Measurements from ENCODE around the gene CGRRF1. TPM values are rescaled to one million over a fixed set of nuclear protein-coding genes. Genes with fewer than 3 reads are reported as not detected.

Gene CGRRF1
- total RNA-seq, 1 experiment from 2014 or later: 19.1 TPM

DNA sequence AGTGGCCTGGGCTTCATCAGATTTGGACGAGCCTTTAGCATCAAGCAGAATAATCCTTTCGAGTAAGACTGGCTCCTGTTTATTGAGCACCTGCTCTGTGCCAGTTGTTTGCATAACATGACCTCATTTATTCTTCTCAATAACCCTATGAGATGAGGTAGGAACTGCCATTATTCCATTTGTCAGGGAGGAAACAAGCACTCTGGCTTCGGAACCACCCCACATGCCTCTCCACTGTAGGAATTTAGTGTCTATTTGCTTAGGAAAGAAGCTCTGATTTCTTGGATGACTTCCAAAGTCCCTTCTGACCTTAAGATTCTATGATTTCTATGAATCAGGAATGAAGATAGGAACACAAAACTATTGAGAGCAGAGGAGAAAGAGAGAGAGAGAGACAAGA is 68.3 kb downstream of the CGRRF1 start:
- no peak overlapping the region for H3K27ac ChIP-seq (ENCODE audit: insufficient read length, low read depth, low read length)
- Mint-ChIP-seq H3K9me3 (peaks cover 0 to 2% of the 10 kb centered on the region in 2 experiments; a peak in 1 of 5 replicates), H3K36me3 (ENCODE audit: insufficient read depth in 1 of 3, low read depth in 3 of 3) (peaks cover 0 to 3% (median 0%) of the 10 kb centered on the region in 3 experiments; a peak in 1 of 7 replicates), H3K27ac (no peak overlapping the region), H3K4me1 (no peaks in the 10 kb centered on the region), H3K27me3 (ENCODE audit: low read depth) (no peaks in the 10 kb centered on the region), H3K4me3 (no peak overlapping the region)
- H4K91ac ChIP-seq (ENCODE audit: insufficient read length, low read depth, low read length): no peak overlapping the region
- no peak overlapping the region for H4K8ac ChIP-seq (replicated peaks; ENCODE audit: insufficient read length, low read depth, low read length)
- no peak overlapping the region for H2BK5ac ChIP-seq (ENCODE audit: insufficient read length, low read length)
- no peaks in the 10 kb centered on the region for H3K9me3 ChIP-seq (ENCODE audit: control insufficient read depth, low read depth, low read length)
- TF ChIP-seq, protein P1, sequence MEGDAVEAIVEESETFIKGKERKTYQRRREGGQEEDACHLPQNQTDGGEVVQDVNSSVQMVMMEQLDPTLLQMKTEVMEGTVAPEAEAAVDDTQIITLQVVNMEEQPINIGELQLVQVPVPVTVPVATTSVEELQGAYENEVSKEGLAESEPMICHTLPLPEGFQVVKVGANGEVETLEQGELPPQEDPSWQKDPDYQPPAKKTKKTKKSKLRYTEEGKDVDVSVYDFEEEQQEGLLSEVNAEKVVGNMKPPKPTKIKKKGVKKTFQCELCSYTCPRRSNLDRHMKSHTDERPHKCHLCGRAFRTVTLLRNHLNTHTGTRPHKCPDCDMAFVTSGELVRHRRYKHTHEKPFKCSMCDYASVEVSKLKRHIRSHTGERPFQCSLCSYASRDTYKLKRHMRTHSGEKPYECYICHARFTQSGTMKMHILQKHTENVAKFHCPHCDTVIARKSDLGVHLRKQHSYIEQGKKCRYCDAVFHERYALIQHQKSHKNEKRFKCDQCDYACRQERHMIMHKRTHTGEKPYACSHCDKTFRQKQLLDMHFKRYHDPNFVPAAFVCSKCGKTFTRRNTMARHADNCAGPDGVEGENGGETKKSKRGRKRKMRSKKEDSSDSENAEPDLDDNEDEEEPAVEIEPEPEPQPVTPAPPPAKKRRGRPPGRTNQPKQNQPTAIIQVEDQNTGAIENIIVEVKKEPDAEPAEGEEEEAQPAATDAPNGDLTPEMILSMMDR (conservative IDR thresholded peaks at IDR 0.05): no peak
- no peak overlapping the region for H2BK15ac ChIP-seq (ENCODE audit: low read depth, low read length)
- no peaks in the 10 kb centered on the region for H3K79me1 ChIP-seq (ENCODE audit: insufficient read depth, low read depth, low read length, poor library complexity, severe bottlenecking)
- no peak overlapping the region for H3K14ac ChIP-seq (ENCODE audit: insufficient read depth, low read length)
- no peak overlapping the region for H2AK5ac ChIP-seq (ENCODE audit: insufficient read length, low read length)
- H4K5ac ChIP-seq (ENCODE audit: insufficient read length, low read depth, low read length): no peak overlapping the region
- no peaks in the 10 kb centered on the region for H3K4me1 ChIP-seq (ENCODE audit: insufficient read depth, low read length)
- WGBS (ENCODE audit: extremely low coverage, insufficient read length, low lambda C conversion rate): no CpG with 5 or more reads among the region's 3 CpGs
- DNase-seq: no peak
- H3K56ac ChIP-seq (ENCODE audit: insufficient read length, low read depth, low read length): no peak overlapping the region
- no peaks in the 10 kb centered on the region for H3K23me2 ChIP-seq (ENCODE audit: insufficient read length, low read depth, low read length, poor library complexity, severe bottlenecking)
- no peak overlapping the region for H3K4me2 ChIP-seq (ENCODE audit: insufficient read depth, insufficient read length, low read length)
- no peaks in the 10 kb centered on the region for H4K20me1 ChIP-seq (ENCODE audit: control insufficient read depth, insufficient read depth, insufficient read length)
- no peak overlapping the region for H3K9ac ChIP-seq (ENCODE audit: extremely low read depth, insufficient read length, low read length)
- H2AFZ ChIP-seq (ENCODE audit: low read length): no peak overlapping the region
- H3K27me3 ChIP-seq (ENCODE audit: insufficient read depth, low read length): no peaks in the 10 kb centered on the region
- H3K79me2 ChIP-seq (ENCODE audit: insufficient read depth, low read length): peaks cover 7% of the 10 kb centered on the region; the same call in 1 of the 2 replicates
- no peak overlapping the region for H3K18ac ChIP-seq (ENCODE audit: insufficient read length, low read depth, low read length)
- no peak overlapping the region for H3T11ph ChIP-seq (ENCODE audit: low read length)
- no peak overlapping the region for H2BK12ac ChIP-seq (ENCODE audit: insufficient read length, low read depth, low read length)
- no peak overlapping the region for H2BK120ac ChIP-seq (ENCODE audit: low read depth, low read length, poor library complexity, severe bottlenecking)
- no peak overlapping the region for H2BK20ac ChIP-seq (ENCODE audit: low read depth, low read length, poor library complexity, severe bottlenecking)
- no peak overlapping the region for H3K23ac ChIP-seq (ENCODE audit: insufficient read length, low read depth, low read length)
- H3K4ac ChIP-seq (ENCODE audit: low read depth, low read length): no peak overlapping the region

Measured in H9 (cell line).